Activated CD4-positive, alpha-beta T cell treated with anti-CD3 and anti-CD28 coated beads, Interleukin-10, Interleukin-2, amounts not matched to agents 100 ng/mL and 50 ng/mL, durations not matched to agents 16 hours and 8 hours (primary cell): Measurements from ENCODE around the gene TCF12.

Source experiments
- DNase-seq: peaks from one replicate; pipeline ENCODE4 v3.0.0-alpha.2; 2020

The TCF12 gene

GRCh38 chr15:57327985-57328471 lies 409.6 kb downstream of the TCF12 start:
- DNase-seq = no peak

DNA sequence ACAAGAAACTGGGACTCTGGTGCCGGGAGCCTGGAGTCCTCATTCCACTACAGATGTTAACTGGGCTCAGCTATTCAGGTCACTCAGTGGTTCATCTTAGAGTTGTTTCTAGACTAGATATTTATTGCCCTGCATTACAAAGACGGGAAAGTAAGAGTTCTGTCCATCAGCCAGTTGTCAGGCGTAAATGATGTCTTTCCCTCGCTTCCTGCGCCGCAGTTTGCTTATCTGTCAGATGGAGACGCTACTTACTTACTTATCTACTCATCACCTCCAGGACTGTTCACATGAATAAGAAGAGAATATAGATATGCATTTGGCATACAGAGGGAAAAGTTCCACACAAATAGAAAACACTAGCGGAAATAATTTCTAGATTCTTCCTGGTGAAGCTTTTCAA lies 410.0 kb downstream of the TCF12 start:
- no peak for DNase-seq

DNA sequence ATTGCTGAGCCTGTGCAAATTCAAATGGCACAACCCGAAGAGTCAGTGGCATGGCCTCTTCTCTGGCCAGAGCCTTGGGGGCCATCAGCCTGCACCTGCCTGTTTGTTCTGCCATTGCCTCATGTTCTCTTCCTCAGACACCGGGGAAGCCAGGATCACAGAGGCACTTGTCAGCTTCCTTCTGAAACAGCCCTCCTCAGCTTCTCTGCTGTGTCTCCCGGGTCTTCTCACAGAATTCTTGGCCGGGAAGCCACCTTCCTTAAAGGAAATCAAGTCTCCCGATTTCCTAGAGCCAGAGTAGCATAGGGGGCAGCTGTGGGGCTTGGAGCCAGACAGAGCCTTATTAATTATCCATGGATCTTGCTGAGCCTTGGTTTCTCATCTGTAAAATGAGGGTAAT lies 410.5 kb downstream of the TCF12 start:
- DNase-seq = no peak

GRCh38 chr15:57329582-57330367 lies 411.3 kb downstream of the TCF12 start:
- DNase-seq = no peak

DNA sequence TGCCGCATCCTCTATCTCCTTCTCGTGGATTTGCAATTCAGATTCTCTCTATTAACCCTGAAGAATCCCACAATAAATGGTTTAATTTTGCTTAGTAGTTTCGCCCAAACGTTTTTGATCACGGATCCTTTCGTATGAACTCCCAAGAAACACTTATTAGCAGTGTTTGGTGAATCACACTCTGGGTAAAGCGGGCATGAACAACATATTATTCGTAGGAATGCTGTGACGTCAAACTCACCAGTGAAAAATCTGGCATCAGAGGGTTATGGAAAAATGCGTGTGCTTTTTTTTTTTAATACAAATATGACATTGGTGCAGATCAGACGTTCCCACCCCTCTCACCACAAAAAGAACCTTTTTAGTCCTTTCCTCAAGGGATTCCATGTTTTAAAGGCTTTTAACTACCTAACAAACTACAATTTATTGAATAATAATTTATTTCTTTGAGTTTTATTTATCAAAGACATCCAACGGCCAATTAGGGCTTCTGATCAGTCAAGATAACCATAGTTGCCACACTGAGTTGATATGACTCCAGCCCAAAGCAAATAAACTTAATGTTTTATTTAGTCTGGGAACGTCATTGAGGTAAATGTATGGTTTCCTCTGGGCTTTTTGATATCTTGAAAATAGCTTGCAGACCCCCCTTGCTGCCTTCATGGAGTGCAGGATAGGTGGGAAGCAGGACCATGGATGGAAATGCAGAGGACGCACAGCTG lies 412.3 kb downstream of the TCF12 start:
- DNase-seq = no peak

DNA sequence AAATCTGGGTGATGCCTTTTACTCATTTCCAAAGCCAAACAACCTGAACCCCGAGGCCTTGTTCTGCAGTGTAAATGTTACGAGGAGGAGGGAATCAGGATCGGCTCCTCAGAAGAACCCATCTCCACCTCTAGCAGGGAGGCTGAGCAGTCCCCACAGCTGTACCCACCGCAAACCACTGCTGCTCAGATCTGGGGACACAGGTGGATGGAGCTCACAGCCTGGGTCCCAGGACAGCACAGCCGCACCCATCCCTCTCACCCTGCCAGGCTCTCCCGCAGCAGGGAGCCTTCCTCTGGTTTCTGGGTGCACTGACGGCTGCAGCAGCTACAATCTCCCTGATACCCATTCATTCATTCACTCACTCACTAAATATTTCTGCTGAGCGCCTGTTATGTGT lies 413.9 kb downstream of the TCF12 start:
- no peak for DNase-seq

GRCh38 chr15:57333487-57333886 lies 415.0 kb downstream of the TCF12 start:
- DNase-seq = no peak

DNA sequence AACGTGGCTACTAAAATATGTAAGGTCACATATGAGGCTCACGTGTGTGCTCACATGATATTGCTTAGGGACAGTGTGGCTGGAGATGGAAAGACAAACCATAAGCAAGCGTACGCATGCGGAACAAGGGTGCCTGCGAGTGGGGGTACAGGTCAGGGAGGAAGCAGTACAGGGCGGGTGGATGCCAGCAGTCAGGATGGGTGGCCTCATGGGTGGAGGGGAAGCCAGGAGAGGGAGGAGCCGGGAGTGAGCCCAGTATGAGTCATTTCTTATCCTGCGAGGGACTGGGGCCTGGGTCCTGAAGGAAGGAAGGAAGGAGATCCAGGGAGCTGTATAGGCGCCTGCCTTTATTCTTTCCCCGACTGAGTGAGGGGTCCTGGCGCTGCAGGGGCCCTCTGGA lies 415.8 kb downstream of the TCF12 start:
- no peak for DNase-seq

DNA sequence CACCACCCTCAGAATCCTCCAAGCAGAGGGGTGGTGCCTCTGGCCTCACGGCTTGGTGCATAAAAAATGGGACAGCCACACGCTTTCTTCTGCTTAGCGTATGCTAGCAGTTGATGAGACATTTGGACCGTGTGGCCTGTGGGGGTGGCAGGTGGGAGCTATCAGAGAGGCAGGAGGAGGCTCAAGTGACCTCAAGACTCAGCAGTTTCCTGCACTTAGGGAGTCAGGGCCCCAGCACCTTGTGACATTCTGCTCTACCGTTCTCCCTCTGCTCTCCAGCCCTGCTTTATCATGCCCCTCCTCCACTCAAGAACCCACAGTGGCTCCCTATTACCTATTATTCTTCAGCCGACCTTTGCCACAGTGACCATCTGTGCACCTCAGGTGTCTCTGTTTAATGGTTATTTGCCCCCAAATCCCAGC lies 416.9 kb downstream of the TCF12 start:
- no peak for DNase-seq

DNA sequence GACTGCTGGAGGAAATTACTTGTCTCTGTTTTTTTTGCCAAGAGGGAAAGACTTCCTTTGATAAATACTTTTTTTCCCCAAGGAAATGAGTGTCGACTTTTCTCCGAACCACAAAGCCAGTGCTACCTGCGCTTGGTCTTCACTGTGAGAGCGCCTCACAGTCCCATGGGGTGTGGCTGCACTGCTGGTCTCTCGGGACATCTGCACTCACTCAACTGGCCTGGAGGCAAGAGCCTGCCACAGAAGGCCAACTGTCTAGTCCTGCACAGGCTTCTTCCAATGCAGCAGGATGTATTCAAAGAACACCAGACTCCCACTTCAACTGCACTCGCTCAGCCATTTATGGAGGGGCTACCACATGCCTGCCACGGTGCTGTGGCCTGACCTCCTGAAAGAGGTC lies 417.3 kb downstream of the TCF12 start:
- DNase-seq = no peak

DNA sequence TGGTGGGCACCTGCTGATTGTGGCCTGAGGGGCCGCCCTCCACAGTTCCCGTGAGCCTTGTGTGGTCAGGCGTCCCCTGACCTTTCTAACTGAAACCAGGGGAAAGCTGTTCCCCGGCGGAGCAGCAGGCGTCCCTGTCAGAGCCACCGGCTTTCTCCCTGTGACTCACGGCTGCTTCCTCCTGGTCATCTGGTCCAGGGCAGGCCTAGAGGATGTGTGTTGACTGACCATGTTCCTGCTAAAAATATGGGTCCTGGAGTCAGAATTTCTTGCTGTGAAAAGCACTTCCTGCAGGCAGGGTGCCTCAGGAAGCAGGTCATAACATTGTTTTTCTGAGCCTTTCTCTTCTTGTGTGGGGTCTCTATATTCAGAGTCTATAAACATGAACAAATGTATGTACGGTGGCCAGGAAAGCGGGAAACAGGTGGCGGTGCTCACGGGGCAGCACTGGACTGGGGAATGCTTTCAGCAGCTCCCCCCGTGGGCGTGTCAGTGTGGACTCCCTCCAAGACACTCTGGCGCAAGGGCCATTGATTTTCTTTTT lies 419.5 kb downstream of the TCF12 start:
- DNase-seq = no peak

DNA sequence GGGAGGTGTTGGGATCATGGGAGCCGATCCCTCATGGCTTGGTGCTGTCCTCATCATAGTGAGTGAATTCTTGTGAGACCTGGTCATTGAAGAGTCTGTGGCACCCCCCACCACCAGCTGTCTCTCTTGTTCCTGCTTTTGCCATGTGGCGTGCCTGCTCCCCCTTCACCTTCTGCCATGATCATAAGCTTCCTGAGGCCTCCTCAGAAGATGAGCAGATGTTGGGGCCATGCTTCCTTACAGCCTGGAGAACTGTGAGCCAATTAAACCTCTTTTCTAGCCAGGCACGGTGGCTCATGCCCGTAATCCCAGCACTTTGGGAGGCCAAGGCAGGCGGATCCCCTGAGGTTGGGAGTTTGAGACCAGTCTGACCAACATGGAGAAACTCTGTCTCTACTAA lies 420.9 kb downstream of the TCF12 start:
- no peak for DNase-seq
